ENCODE measurements around the gene IMMP1L.

DNA sequence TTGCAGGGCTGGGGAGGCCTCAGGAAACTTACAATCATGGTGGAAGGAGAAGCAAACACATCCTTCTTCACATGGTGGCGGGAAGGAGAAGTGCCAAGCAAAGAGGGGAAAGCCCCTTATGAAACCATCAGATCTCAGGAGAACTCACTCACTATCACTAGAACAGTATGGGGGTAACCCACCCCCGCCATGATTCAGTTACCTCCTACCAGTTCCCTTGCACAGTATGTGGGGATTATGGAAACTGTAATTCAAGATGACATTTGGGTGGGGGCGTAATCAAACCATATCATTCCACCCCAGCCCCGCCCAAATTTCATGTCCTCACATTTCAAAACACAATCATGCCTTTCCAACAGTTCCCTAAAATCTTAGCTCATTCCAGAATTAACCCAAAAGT lies 16.2 kb downstream of the IMMP1L start:
- TF ChIP-seq, protein P1, sequence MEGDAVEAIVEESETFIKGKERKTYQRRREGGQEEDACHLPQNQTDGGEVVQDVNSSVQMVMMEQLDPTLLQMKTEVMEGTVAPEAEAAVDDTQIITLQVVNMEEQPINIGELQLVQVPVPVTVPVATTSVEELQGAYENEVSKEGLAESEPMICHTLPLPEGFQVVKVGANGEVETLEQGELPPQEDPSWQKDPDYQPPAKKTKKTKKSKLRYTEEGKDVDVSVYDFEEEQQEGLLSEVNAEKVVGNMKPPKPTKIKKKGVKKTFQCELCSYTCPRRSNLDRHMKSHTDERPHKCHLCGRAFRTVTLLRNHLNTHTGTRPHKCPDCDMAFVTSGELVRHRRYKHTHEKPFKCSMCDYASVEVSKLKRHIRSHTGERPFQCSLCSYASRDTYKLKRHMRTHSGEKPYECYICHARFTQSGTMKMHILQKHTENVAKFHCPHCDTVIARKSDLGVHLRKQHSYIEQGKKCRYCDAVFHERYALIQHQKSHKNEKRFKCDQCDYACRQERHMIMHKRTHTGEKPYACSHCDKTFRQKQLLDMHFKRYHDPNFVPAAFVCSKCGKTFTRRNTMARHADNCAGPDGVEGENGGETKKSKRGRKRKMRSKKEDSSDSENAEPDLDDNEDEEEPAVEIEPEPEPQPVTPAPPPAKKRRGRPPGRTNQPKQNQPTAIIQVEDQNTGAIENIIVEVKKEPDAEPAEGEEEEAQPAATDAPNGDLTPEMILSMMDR (conservative IDR thresholded peaks at IDR 0.05; ENCODE audit: low read length): no peak
- no peak for TF ChIP-seq EZH2phosphoT487 (IDR thresholded peaks at IDR 0.05; ENCODE audit: borderline replicate concordance)
